ENCODE data around the gene FARS2. TPM values are rescaled to one million over a fixed set of nuclear protein-coding genes. Genes with fewer than 3 reads are reported as not detected.

Gene FARS2
- total RNA-seq, 4 donors from 2014 or later: 16.4 to 26.1 (median 21.4) TPM

- TF ChIP-seq POLR2A (IDR thresholded peaks at IDR 0.05) (no peak), CTCF (IDR thresholded peaks at IDR 0.05) (no peak), EP300 (IDR thresholded peaks at IDR 0.05) (no peak)
- H3K9me3 ChIP-seq: peaks cover 0 to 3% (median 0%) of the 10 kb centered on the region in 4 donors
- H3K4me3 ChIP-seq: no peak overlapping the region
- no peak overlapping the region for H3K27ac ChIP-seq
- no peaks in the 10 kb centered on the region for H3K27me3 ChIP-seq
- H3K36me3 ChIP-seq: no peaks in the 10 kb centered on the region
- peaks cover 0 to 8% (median 0%) of the 10 kb centered on the region in 4 donors for H3K4me1 ChIP-seq
- 57 to 58% methylated on average over 5 of the region's 5 CpGs for WGBS, 2 donors
- DNase-seq (ENCODE audit: low spot score in 2 of 2): no peak
These were observed 54.6 kb downstream of the FARS2 start for GRCh38 chr6:5315881-5316280.

GRCh38 chr6:5316951-5317350 is 55.6 kb downstream of the FARS2 start:
- H3K9me3 ChIP-seq: peaks cover 0 to 3% (median 0%) of the 10 kb centered on the region in 4 donors
- DNase-seq (ENCODE audit: low spot score in 2 of 2): no peak
- H3K27me3 ChIP-seq: no peaks in the 10 kb centered on the region
- no peaks in the 10 kb centered on the region for H3K36me3 ChIP-seq
- H3K4me1 ChIP-seq: peaks cover 0 to 8% (median 0%) of the 10 kb centered on the region in 4 donors
- no peak for TF ChIP-seq EP300 (IDR thresholded peaks at IDR 0.05)
- no peak for TF ChIP-seq POLR2A (IDR thresholded peaks at IDR 0.05)
- no peak for TF ChIP-seq CTCF (IDR thresholded peaks at IDR 0.05)
- no peak overlapping the region for H3K4me3 ChIP-seq
- H3K27ac ChIP-seq: no peak overlapping the region
- WGBS, 2 donors: 69 to 78% methylated on average over 4 of the region's 4 CpGs

GRCh38 chr6:5318617-5319272 is 57.4 kb downstream of the FARS2 start:
- 92 to 95% methylated on average over 7 of the region's 7 CpGs for WGBS, 2 donors
- DNase-seq (ENCODE audit: low spot score in 2 of 2): no peak
- TF ChIP-seq POLR2A (IDR thresholded peaks at IDR 0.05) (no peak), EP300 (IDR thresholded peaks at IDR 0.05) (no peak), CTCF (IDR thresholded peaks at IDR 0.05) (no peak)
- H3K27me3 ChIP-seq: no peaks in the 10 kb centered on the region
- no peak overlapping the region for H3K4me3 ChIP-seq
- H3K9me3 ChIP-seq: peaks cover 0 to 8% (median 0%) of the 10 kb centered on the region in 4 donors
- H3K4me1 ChIP-seq: peaks cover 0 to 8% (median 0%) of the 10 kb centered on the region in 4 donors
- H3K27ac ChIP-seq: no peak overlapping the region
- peaks cover 0 to 6% (median 0%) of the 10 kb centered on the region in 3 donors for H3K36me3 ChIP-seq

GRCh38 chr6:5323979-5324378 is 62.7 kb downstream of the FARS2 start:
- Histone ChIP-seq H3K27ac (no peak overlapping the region), H3K27me3 (no peaks in the 10 kb centered on the region), H3K9me3 (peaks cover 0 to 19% (median 5%) of the 10 kb centered on the region in 4 donors), H3K4me3 (no peak overlapping the region), H3K36me3 (peaks cover 0 to 32% (median 0%) of the 10 kb centered on the region in 3 donors), H3K4me1 (no peaks in the 10 kb centered on the region)
- no peak for TF ChIP-seq EP300 (IDR thresholded peaks at IDR 0.05)
- TF ChIP-seq CTCF (IDR thresholded peaks at IDR 0.05): no peak
- DNase-seq (ENCODE audit: low spot score in 2 of 2): no peak
- WGBS, 2 donors: 93 to 97% methylated on average over 3 of the region's 3 CpGs

- Histone ChIP-seq H3K27ac (no peak overlapping the region), H3K4me3 (no peak overlapping the region), H3K4me1 (no peaks in the 10 kb centered on the region), H3K27me3 (no peaks in the 10 kb centered on the region), H3K36me3 (peaks cover 0 to 32% (median 0%) of the 10 kb centered on the region in 3 donors), H3K9me3 (peaks cover 0 to 16% (median 5%) of the 10 kb centered on the region in 4 donors)
- 96 to 99% methylated on average over 3 of the region's 3 CpGs for WGBS, 2 donors
- no peak for DNase-seq (ENCODE audit: low spot score in 2 of 2)
- TF ChIP-seq EP300 (IDR thresholded peaks at IDR 0.05): no peak
- no peak for TF ChIP-seq POLR2A (IDR thresholded peaks at IDR 0.05)
- no peak for TF ChIP-seq CTCF (IDR thresholded peaks at IDR 0.05)
These were observed 63.9 kb downstream of the FARS2 start for GRCh38 chr6:5325173-5325572.
